ENCODE data around the gene KCNIP1. TPM values are rescaled to one million over a fixed set of nuclear protein-coding genes. Genes with fewer than 3 reads are reported as not detected.

KCNIP1 gene
- total RNA-seq, 1 experiment from 2014 or later: not detected

DNA sequence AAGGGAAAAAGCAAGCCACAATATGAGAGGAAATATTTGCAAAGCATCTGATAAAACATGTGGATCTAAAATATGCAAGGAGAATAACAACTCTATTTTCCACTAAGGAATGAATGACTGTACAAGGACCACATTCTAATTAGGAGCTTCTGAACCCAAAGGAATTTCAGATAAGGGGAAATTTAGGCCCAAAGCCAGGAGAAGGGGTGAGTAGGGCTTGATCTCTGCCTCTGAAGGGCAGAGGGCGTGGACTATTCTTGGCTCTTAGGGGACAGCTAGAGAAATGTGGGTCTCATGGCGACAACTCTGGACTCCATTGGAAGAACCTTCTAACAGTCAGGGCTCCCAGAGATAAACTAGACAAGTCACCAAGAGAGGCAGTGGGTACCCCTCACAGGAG, 147.0 kb downstream of the KCNIP1 start:
- ChIA-PET POLR2A (no interaction called here), CTCF (interaction anchor here (0.9 kb wide), 1 partner anchor 12 kb away, joined by 3 read pairs; no protein-coding TSS in a partner anchor), RAD21 (ENCODE audit: low non-redundant PET in 1 of 2, low total read pairs in 2 of 2, uncharacterized antibody in 2 of 2, unreplicated experiment in 2 of 2) (no interaction called here)
- Histone ChIP-seq H2AFZ (ENCODE audit: low read depth, low read length, poor library complexity, severe bottlenecking) (no peak overlapping the region), H3K4me1 (ENCODE audit: control insufficient read depth in 1 of 2, insufficient read depth in 2 of 2, low read length in 2 of 2) (no peaks in the 10 kb centered on the region), H3K27ac (ENCODE audit: low read depth, low read length) (no peak overlapping the region), H3K4me3 (replicated peaks in 1 of 2; ENCODE audit: low read depth in 1 of 2, low read length in 2 of 2) (no peak overlapping the region), H3K27me3 (ENCODE audit: insufficient read depth, low read length) (peaks cover 38% of the 10 kb centered on the region), H3K9me3 (ENCODE audit: control insufficient read depth in 1 of 2, insufficient read depth in 1 of 2, low read depth in 1 of 2, low read length in 2 of 2) (no peaks in the 10 kb centered on the region), H3K79me2 (ENCODE audit: insufficient read depth, low read length) (no peaks in the 10 kb centered on the region), H3K9me2 (ENCODE audit: insufficient read depth) (no peaks in the 10 kb centered on the region), H3K4me2 (ENCODE audit: low read length) (no peak overlapping the region), H4K20me1 (ENCODE audit: insufficient read depth) (no peaks in the 10 kb centered on the region), H3K36me3 (ENCODE audit: control insufficient read depth in 1 of 2, insufficient read depth in 2 of 2, low read length in 2 of 2) (no peaks in the 10 kb centered on the region), H3K9ac (ENCODE audit: low read length) (no peak overlapping the region)
- TF ChIP-seq, protein P1, sequence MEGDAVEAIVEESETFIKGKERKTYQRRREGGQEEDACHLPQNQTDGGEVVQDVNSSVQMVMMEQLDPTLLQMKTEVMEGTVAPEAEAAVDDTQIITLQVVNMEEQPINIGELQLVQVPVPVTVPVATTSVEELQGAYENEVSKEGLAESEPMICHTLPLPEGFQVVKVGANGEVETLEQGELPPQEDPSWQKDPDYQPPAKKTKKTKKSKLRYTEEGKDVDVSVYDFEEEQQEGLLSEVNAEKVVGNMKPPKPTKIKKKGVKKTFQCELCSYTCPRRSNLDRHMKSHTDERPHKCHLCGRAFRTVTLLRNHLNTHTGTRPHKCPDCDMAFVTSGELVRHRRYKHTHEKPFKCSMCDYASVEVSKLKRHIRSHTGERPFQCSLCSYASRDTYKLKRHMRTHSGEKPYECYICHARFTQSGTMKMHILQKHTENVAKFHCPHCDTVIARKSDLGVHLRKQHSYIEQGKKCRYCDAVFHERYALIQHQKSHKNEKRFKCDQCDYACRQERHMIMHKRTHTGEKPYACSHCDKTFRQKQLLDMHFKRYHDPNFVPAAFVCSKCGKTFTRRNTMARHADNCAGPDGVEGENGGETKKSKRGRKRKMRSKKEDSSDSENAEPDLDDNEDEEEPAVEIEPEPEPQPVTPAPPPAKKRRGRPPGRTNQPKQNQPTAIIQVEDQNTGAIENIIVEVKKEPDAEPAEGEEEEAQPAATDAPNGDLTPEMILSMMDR (IDR thresholded peaks at IDR 0.05 in 2 of 3, conservative IDR thresholded peaks at IDR 0.05 in 1 of 3; ENCODE audit: borderline replicate concordance in 1 of 3, insufficient read depth in 1 of 3, low read depth in 2 of 3, low read length in 2 of 3): no peak
- no peak for TF ChIP-seq EGR1 (IDR thresholded peaks at IDR 0.05; ENCODE audit: low read depth)
- no peak for TF ChIP-seq SP1 (IDR thresholded peaks at IDR 0.05; ENCODE audit: low read depth)
- no peak for TF ChIP-seq POLR2A (IDR thresholded peaks at IDR 0.05; ENCODE audit: borderline replicate concordance, extremely low read depth, insufficient read depth, insufficient read length)
- TF ChIP-seq RAD21 (IDR thresholded peaks at IDR 0.05; ENCODE audit: low read depth): no peak
- TF ChIP-seq, protein P2, sequence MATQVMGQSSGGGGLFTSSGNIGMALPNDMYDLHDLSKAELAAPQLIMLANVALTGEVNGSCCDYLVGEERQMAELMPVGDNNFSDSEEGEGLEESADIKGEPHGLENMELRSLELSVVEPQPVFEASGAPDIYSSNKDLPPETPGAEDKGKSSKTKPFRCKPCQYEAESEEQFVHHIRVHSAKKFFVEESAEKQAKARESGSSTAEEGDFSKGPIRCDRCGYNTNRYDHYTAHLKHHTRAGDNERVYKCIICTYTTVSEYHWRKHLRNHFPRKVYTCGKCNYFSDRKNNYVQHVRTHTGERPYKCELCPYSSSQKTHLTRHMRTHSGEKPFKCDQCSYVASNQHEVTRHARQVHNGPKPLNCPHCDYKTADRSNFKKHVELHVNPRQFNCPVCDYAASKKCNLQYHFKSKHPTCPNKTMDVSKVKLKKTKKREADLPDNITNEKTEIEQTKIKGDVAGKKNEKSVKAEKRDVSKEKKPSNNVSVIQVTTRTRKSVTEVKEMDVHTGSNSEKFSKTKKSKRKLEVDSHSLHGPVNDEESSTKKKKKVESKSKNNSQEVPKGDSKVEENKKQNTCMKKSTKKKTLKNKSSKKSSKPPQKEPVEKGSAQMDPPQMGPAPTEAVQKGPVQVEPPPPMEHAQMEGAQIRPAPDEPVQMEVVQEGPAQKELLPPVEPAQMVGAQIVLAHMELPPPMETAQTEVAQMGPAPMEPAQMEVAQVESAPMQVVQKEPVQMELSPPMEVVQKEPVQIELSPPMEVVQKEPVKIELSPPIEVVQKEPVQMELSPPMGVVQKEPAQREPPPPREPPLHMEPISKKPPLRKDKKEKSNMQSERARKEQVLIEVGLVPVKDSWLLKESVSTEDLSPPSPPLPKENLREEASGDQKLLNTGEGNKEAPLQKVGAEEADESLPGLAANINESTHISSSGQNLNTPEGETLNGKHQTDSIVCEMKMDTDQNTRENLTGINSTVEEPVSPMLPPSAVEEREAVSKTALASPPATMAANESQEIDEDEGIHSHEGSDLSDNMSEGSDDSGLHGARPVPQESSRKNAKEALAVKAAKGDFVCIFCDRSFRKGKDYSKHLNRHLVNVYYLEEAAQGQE (IDR thresholded peaks at IDR 0.05; ENCODE audit: low read depth): no peak
- no peak for TF ChIP-seq EZH2 (IDR thresholded peaks at IDR 0.05)
- TF ChIP-seq, protein P3, sequence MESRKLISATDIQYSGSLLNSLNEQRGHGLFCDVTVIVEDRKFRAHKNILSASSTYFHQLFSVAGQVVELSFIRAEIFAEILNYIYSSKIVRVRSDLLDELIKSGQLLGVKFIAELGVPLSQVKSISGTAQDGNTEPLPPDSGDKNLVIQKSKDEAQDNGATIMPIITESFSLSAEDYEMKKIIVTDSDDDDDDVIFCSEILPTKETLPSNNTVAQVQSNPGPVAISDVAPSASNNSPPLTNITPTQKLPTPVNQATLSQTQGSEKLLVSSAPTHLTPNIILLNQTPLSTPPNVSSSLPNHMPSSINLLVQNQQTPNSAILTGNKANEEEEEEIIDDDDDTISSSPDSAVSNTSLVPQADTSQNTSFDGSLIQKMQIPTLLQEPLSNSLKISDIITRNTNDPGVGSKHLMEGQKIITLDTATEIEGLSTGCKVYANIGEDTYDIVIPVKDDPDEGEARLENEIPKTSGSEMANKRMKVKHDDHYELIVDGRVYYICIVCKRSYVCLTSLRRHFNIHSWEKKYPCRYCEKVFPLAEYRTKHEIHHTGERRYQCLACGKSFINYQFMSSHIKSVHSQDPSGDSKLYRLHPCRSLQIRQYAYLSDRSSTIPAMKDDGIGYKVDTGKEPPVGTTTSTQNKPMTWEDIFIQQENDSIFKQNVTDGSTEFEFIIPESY (IDR thresholded peaks at IDR 0.05; ENCODE audit: extremely low read depth, insufficient replicate concordance, low read length): no peak
- TF ChIP-seq ZFX (IDR thresholded peaks at IDR 0.05): no peak
- TF ChIP-seq POLR2AphosphoS5 (IDR thresholded peaks at IDR 0.05; ENCODE audit: low read depth, low read length): no peak
- no peak for TF ChIP-seq YY1 (IDR thresholded peaks at IDR 0.05; ENCODE audit: extremely low read depth, insufficient replicate concordance, low read depth, low read length)
- TF ChIP-seq ELF1 (IDR thresholded peaks at IDR 0.05; ENCODE audit: borderline replicate concordance, low read depth): no peak
- no peak for TF ChIP-seq CEBPB (IDR thresholded peaks at IDR 0.05; ENCODE audit: low read depth)
- no peak for TF ChIP-seq JUND (IDR thresholded peaks at IDR 0.05)
- TF ChIP-seq, protein P4, sequence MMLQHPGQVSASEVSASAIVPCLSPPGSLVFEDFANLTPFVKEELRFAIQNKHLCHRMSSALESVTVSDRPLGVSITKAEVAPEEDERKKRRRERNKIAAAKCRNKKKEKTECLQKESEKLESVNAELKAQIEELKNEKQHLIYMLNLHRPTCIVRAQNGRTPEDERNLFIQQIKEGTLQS (IDR thresholded peaks at IDR 0.05): no peak
- TF ChIP-seq EZH2phosphoT487 (IDR thresholded peaks at IDR 0.05; ENCODE audit: borderline replicate concordance): no peak
- TF ChIP-seq SRF (IDR thresholded peaks at IDR 0.05; ENCODE audit: low read depth): no peak
- TF ChIP-seq, protein P5, sequence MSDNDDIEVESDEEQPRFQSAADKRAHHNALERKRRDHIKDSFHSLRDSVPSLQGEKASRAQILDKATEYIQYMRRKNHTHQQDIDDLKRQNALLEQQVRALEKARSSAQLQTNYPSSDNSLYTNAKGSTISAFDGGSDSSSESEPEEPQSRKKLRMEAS (IDR thresholded peaks at IDR 0.05): no peak
- ATAC-seq: no peak
- BruUV-seq (replicated peaks): no TSS peak
- no peak for DNase-seq (ENCODE audit: low read depth, low spot score)
- intact Hi-C loops (cut with micrococcal nuclease): no loop called here
